OCI-LY7 (cell line): ENCODE results near the gene MTMR10.

Source experiments
- EZH2phosphoT487 ChIP-seq: fragments of 200-600 bp; sonication (generic); IDR thresholded peaks from 2 replicates; pipeline ENCODE4 v1.6.1; 2018; ENCODE audit warnings: low read depth, borderline replicate concordance, mild to moderate bottlenecking, mixed run types, antibody characterized with exemption, low read length, moderate library complexity, mixed read lengths
- TF ChIP-seq, protein P1 (sequence below): fragments of 200-600 bp; sonication (generic); conservative IDR thresholded peaks from 2 replicates; pipeline ENCODE4 v1.5.1; 2014; ENCODE audit warnings: mild to moderate bottlenecking, antibody characterized with exemption, low read length, moderate library complexity, mixed read lengths

DNA sequence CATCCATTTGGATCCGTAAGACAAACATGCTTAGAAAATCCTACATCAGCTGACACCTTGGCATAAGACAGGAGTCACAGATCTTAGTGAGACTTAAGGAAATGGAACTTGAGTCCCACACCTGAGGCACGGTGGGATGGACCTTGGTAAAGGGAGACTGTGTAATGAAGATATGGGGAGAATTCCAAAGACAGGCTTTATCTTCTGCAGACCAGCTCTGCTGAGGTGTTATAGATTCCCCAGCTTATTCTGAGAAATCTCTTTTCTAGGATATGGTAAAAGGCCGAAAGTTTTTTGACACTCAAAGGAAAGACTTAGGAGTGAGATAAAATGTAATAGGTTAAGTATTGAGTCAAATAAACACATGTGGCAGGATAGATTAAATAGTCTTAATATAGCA lies 8.3 kb upstream of the MTMR10 start:
- TF ChIP-seq, protein P1, sequence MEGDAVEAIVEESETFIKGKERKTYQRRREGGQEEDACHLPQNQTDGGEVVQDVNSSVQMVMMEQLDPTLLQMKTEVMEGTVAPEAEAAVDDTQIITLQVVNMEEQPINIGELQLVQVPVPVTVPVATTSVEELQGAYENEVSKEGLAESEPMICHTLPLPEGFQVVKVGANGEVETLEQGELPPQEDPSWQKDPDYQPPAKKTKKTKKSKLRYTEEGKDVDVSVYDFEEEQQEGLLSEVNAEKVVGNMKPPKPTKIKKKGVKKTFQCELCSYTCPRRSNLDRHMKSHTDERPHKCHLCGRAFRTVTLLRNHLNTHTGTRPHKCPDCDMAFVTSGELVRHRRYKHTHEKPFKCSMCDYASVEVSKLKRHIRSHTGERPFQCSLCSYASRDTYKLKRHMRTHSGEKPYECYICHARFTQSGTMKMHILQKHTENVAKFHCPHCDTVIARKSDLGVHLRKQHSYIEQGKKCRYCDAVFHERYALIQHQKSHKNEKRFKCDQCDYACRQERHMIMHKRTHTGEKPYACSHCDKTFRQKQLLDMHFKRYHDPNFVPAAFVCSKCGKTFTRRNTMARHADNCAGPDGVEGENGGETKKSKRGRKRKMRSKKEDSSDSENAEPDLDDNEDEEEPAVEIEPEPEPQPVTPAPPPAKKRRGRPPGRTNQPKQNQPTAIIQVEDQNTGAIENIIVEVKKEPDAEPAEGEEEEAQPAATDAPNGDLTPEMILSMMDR, result no peak
- no peak for TF ChIP-seq EZH2phosphoT487
